HK-2 (cell line): ENCODE measurements around the gene TBC1D3B.
"Not testable (repeated sequence)": the region's sequence is repeated elsewhere in the genome, so short reads cannot be mapped to it uniquely, and the experiment has no call there.

Experiments used
- DNase-seq: peaks from one replicate; pipeline ENCODE4 v3.0.0-alpha.2; 2018; ENCODE audit not compliant: unreplicated experiment

The TBC1D3B gene

GRCh38 chr17:36201102-36201501, 24.7 kb upstream of the TBC1D3B start:
- not testable (repeated sequence) for DNase-seq

- DNase-seq, result no peak
Observed at GRCh38 chr17:36198831-36199465, 22.5 kb upstream of the TBC1D3B start.

- no peak for DNase-seq
Observed at GRCh38 chr17:36197387-36197703, 20.9 kb upstream of the TBC1D3B start.

- no peak for DNase-seq
Observed at GRCh38 chr17:36196131-36196486, 19.7 kb upstream of the TBC1D3B start.

- no peak for DNase-seq
Observed at GRCh38 chr17:36195434-36196130, 19.1 kb upstream of the TBC1D3B start.

GRCh38 chr17:36194832-36195433, 18.5 kb upstream of the TBC1D3B start:
- DNase-seq, result not testable (repeated sequence)

- DNase-seq, result not testable (repeated sequence)
Observed at GRCh38 chr17:36194147-36194831, 17.9 kb upstream of the TBC1D3B start.

GRCh38 chr17:36193216-36193775, 16.9 kb upstream of the TBC1D3B start:
- no peak for DNase-seq

GRCh38 chr17:36190549-36191330, 14.3 kb upstream of the TBC1D3B start:
- DNase-seq, result not testable (repeated sequence)

- DNase-seq, result not testable (repeated sequence)
Observed at GRCh38 chr17:36189993-36190392, 13.6 kb upstream of the TBC1D3B start.

GRCh38 chr17:36188891-36189306, 12.5 kb upstream of the TBC1D3B start:
- no peak for DNase-seq

GRCh38 chr17:36187943-36188665, 11.7 kb upstream of the TBC1D3B start:
- not testable (repeated sequence) for DNase-seq

GRCh38 chr17:36186810-36187763, 10.7 kb upstream of the TBC1D3B start:
- DNase-seq, result not testable (repeated sequence)

GRCh38 chr17:36185416-36185815, 9.0 kb upstream of the TBC1D3B start:
- DNase-seq, result no peak

GRCh38 chr17:36184023-36184765, 7.8 kb upstream of the TBC1D3B start:
- DNase-seq, result no peak

GRCh38 chr17:36183001-36183971, 6.8 kb upstream of the TBC1D3B start:
- peak; percentile 24 for DNase-seq

GRCh38 chr17:36182176-36183000, 6.0 kb upstream of the TBC1D3B start:
- no peak for DNase-seq
